GM20000 (cell line): ENCODE data around the gene ARHGEF16.

Experiments
- DNase-seq: peaks from one replicate; pipeline ENCODE4 v3.0.0; 2012; ENCODE audit warnings: low spot score
- TF ChIP-seq, protein P1 (sequence below): IDR thresholded peaks from 2 replicates; pipeline ENCODE4 v1.5.1; 2012; ENCODE audit warnings: mild to moderate bottlenecking, control low read depth; ENCODE audit errors: extremely low read depth, missing control alignments

Gene ARHGEF16

DNA sequence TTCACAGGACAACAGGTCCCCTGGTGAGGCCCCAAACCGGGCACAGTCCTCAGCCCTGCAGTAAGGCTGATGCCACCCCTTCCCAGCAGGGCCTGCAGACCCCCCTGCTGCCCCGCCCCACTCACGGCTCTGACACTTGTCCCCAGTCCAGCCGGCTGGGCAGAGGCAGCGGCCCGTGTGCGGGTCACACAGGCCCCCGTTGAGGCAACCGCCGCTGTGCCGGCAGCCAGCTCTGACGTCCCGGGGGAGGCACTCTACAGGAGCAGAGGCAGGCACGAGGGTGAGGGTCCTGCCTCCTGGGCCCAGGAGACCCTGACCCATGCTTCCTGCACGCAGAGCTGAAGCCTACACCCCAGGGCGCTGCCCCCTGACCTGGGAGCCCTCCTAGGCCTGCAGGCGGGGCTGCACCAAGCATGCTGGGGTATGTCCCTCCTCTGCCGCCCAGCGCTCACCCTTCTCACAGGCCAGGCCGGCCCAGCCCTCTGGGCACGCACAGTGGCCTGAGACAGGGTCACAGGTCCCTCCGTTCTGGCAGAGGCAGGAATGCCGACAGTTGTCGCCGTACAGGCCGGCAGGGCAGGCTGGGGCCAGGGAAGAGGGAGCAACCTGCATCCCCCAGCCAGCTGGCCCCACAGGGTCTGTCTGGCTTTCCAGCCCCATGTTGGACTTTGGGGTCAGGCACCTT lies 43.9 kb downstream of the ARHGEF16 start:
- no peak for DNase-seq
- TF ChIP-seq, protein P1, sequence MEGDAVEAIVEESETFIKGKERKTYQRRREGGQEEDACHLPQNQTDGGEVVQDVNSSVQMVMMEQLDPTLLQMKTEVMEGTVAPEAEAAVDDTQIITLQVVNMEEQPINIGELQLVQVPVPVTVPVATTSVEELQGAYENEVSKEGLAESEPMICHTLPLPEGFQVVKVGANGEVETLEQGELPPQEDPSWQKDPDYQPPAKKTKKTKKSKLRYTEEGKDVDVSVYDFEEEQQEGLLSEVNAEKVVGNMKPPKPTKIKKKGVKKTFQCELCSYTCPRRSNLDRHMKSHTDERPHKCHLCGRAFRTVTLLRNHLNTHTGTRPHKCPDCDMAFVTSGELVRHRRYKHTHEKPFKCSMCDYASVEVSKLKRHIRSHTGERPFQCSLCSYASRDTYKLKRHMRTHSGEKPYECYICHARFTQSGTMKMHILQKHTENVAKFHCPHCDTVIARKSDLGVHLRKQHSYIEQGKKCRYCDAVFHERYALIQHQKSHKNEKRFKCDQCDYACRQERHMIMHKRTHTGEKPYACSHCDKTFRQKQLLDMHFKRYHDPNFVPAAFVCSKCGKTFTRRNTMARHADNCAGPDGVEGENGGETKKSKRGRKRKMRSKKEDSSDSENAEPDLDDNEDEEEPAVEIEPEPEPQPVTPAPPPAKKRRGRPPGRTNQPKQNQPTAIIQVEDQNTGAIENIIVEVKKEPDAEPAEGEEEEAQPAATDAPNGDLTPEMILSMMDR: no peak

- DNase-seq: no peak
- TF ChIP-seq, protein P1: no peak
These were observed 44.5 kb downstream of the ARHGEF16 start for GRCh38 chr1:3498986-3499385.

DNA sequence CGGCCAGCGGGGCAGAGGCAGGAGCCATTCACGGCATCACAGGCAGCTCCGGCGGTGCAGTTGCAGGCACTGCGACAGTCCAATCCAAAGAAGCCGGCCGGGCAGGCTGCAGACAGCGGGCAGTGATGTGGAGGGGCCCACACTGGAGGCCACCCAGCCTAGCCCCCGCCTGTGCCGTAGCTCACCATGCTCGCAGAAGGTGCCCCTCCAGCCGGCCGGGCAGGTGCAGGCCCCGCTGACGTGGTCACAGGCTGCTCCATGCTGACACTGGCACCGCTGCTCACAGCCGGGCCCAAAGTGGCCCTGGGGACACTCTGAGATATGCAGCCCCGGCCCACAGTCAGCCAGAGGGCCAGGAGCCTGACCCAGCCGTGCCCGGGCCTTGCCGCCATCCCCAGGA lies 45.1 kb downstream of the ARHGEF16 start:
- TF ChIP-seq, protein P1: no peak
- no peak for DNase-seq

GRCh38 chr1:3500265-3500835 lies 45.9 kb downstream of the ARHGEF16 start:
- TF ChIP-seq, protein P1: no peak
- DNase-seq: no peak

- DNase-seq: no peak
These were observed 47.0 kb downstream of the ARHGEF16 start for GRCh38 chr1:3501437-3501836.

DNA sequence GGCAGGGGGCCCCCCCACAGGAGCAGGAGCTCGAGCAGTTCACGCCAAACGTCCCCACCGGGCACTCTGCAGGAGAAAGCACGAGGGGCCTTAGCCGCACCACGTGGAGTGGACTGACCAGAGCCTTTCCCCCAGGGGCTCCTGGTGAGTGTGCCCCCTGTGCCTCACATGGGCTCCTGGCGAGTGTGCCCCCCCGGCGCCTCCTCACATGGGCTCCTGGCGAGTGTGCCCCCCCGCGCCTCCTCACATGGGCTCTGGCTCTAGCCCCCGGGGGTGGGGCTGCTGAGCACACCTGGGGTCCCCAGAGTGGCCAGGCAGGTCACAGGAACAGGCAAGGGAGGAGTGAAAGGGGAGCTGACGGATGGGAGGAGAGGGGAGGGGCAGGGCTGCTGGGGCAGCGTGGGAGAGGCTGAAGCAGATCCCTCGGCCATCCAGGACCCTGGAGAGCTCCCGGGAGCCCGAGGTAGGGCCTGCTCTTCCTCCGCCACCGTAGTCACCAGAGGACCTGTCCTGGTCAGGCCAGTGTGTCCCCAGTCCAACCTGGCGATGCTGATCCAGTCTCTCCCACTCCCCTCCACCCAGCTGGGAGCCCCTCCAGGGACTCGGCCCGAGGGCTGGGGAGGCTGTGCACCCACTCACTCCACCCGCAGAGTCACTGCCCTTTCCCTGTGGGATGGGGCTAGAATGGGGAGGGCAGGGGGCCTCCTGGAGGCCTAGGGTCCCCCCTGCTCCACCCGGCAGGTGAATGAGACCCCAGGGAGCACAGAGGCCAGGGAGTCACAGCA lies 47.6 kb downstream of the ARHGEF16 start:
- TF ChIP-seq, protein P1: no peak
- DNase-seq: peak; percentile 82

More at GRCh38 chr1:3501437-3501836, 47.0 kb downstream of the ARHGEF16 start:
- TF ChIP-seq, protein P1: no peak
